CD14-positive monocyte (primary cell): ENCODE data around the gene PTCD2. TPM values are rescaled to one million over a fixed set of nuclear protein-coding genes. Genes with fewer than 3 reads are reported as not detected.

Source experiments
- DNase-seq, 3 donors: peaks; one replicate each; pipeline ENCODE4 v3.0.0-alpha.2; 2011 to 2022
- H2AFZ ChIP-seq: 2 replicates; pipeline ENCODE4 v1.6.0; 2012; ENCODE audit warnings: mild to moderate bottlenecking, low read depth, low read length, inconsistent platforms; ENCODE audit not compliant: insufficient read depth, poor library complexity, severe bottlenecking
- H3K27ac ChIP-seq, 2 donors: 1 replicate in 1 of 2; 2 replicates in 1 of 2; pipeline ENCODE4 v1.5.1; 2012 to 2013; ENCODE audit warnings: low read length in 2 of 2, control low read depth in 1 of 2, inconsistent platforms in 1 of 2, low read depth in 1 of 2, mild to moderate bottlenecking in 1 of 2
- H3K27me3 ChIP-seq, 2 donors: one replicate each; pipeline versions ENCODE4 v1.6.0 to v1.6.1; 2011 to 2013; ENCODE audit warnings: low read length in 2 of 2; ENCODE audit not compliant: control insufficient read depth in 2 of 2, insufficient read depth in 2 of 2
- H3K36me3 ChIP-seq, 2 donors: replicated peaks in 1 of 2; 1 replicate in 1 of 2; 2 replicates in 1 of 2; pipeline versions ENCODE4 v1.5.1 to v1.6.1; 2012 to 2013; ENCODE audit warnings: low read length in 2 of 2, control low read depth in 1 of 2, inconsistent platforms in 1 of 2, mild to moderate bottlenecking in 1 of 2; ENCODE audit not compliant: insufficient read depth in 2 of 2, control insufficient read depth in 1 of 2
- H3K4me1 ChIP-seq, 2 donors: 1 replicate in 1 of 2; 2 replicates in 1 of 2; pipeline versions ENCODE4 v1.5.1 to v1.6.1; 2012 to 2013; ENCODE audit warnings: low read length in 2 of 2, control low read depth in 1 of 2, inconsistent platforms in 1 of 2, mild to moderate bottlenecking in 1 of 2, moderate library complexity in 1 of 2; ENCODE audit not compliant: insufficient read depth in 2 of 2, control insufficient read depth in 1 of 2
- H3K4me2 ChIP-seq: replicated peaks from 2 replicates; pipeline ENCODE3; 2012; ENCODE audit warnings: low read length, moderate library complexity, mild to moderate bottlenecking; ENCODE audit not compliant: poor library complexity, severe bottlenecking; ENCODE audit errors: extremely low read depth
- H3K4me3 ChIP-seq, 3 experiments: fragments of 200-600 bp in 1 of 3; sonication (generic) in 1 of 3; replicated peaks in 1 of 3; 1 replicate in 2 of 3; 2 replicates in 1 of 3; pipeline ENCODE4 v1.5.1; 2011 to 2013; ENCODE audit warnings: low read length in 3 of 3, mild to moderate bottlenecking in 3 of 3, control low read depth in 2 of 3, low read depth in 2 of 3, inconsistent platforms in 1 of 3, moderate library complexity in 1 of 3
- H3K79me2 ChIP-seq: 2 replicates; pipeline ENCODE4 v1.6.0; 2012; ENCODE audit warnings: mild to moderate bottlenecking, control low read depth, inconsistent platforms, low read length, moderate library complexity; ENCODE audit not compliant: insufficient read depth
- H3K9ac ChIP-seq: 2 replicates; pipeline ENCODE4 v1.6.0; 2017; ENCODE audit warnings: low read length, mild to moderate bottlenecking; ENCODE audit not compliant: insufficient read depth, poor library complexity, severe bottlenecking
- H3K9me3 ChIP-seq, 2 donors: replicated peaks in 1 of 2; 1 replicate in 1 of 2; 2 replicates in 1 of 2; pipeline versions ENCODE4 v1.5.1 to v1.6.1; 2012 to 2013; ENCODE audit warnings: low read length in 2 of 2, control low read depth in 1 of 2; ENCODE audit not compliant: control insufficient read depth in 1 of 2, insufficient read depth in 1 of 2
- H4K20me1 ChIP-seq: 2 replicates; pipeline ENCODE4 v1.6.0; 2012; ENCODE audit warnings: mild to moderate bottlenecking, low read length, control low read depth, moderate library complexity; ENCODE audit not compliant: insufficient read depth
- H3K27ac Mint-ChIP-seq, 7 donors: one replicate each; pipeline ENCODE4 v1.8.0; 2020; ENCODE audit warnings: mild to moderate bottlenecking in 7 of 7, mixed read lengths in 7 of 7, moderate library complexity in 6 of 7, inconsistent platforms in 2 of 7
- H3K27me3 Mint-ChIP-seq, 3 donors: one replicate each; pipeline ENCODE4 v1.8.0; 2021 to 2022; ENCODE audit warnings: low read depth in 3 of 3, mild to moderate bottlenecking in 3 of 3, mixed read lengths in 3 of 3, moderate library complexity in 3 of 3, inconsistent platforms in 1 of 3
- H3K36me3 Mint-ChIP-seq, 2 donors: one replicate each; pipeline ENCODE4 v1.8.0; 2020; ENCODE audit warnings: mixed read lengths in 2 of 2, inconsistent platforms in 1 of 2, mild to moderate bottlenecking in 1 of 2
- H3K4me1 Mint-ChIP-seq: one replicate; pipeline ENCODE4 v1.8.0; 2020; ENCODE audit warnings: mild to moderate bottlenecking, mixed read lengths
- H3K4me3 Mint-ChIP-seq, 2 donors: one replicate each; pipeline ENCODE4 v1.8.0; 2020; ENCODE audit warnings: mild to moderate bottlenecking in 2 of 2, mixed read lengths in 2 of 2, moderate library complexity in 1 of 2
- H3K9me3 Mint-ChIP-seq, 7 donors: one replicate each; pipeline ENCODE4 v1.8.0; 2020 to 2022; ENCODE audit warnings: mixed read lengths in 7 of 7, mild to moderate bottlenecking in 6 of 7, moderate library complexity in 6 of 7, inconsistent platforms in 2 of 7
- CTCF ChIP-seq: fragments of 200-600 bp; IDR thresholded peaks from one replicate; pipeline ENCODE4 v1.8.0; 2022; ENCODE audit warnings: antibody characterized with exemption, mild to moderate bottlenecking
- WGBS: methylation state at CpG from one replicate; pipeline ENCODE4 v1.1.5; 2013; ENCODE audit warnings: missing lambda C conversion rate; ENCODE audit not compliant: insufficient coverage; 5-methylcytosine and 5-hydroxymethylcytosine counted together
- intact Hi-C, 2 donors: fragments of 100-400 bp; cut with micrococcal nuclease; formaldehyde crosslinking; loops; one replicate each; pipeline versions ENCODE4 v1.15.0 to v1.15.1; 2023
- polyA plus RNA-seq, 3 donors: library from polyadenylated mRNA; depleted of rRNA in 1 of 3; unstranded in 2 of 3; stranded (reverse) in 1 of 3; fragments of 300-500 nt in 2 of 3; fragments of >200 nt in 1 of 3; fragmentation: Illumina TruSeq in 2 of 3; gene quantifications; 1 replicate in 2 of 3; 2 replicates in 1 of 3; pipeline ENCODE4 v1.2.3, GENCODE V29; 2012 to 2021

The PTCD2 gene
- polyA plus RNA-seq, 3 donors, result 1.6 to 2.2 (median 1.8) TPM

GRCh38 chr5:72326306-72326649 is 6.1 kb downstream of the PTCD2 start:
- DNase-seq, result no peak
- no peaks in the 10 kb centered on the region for H3K27me3 Mint-ChIP-seq
- Histone ChIP-seq H3K27ac (no peak overlapping the region), H3K9ac (no peak overlapping the region), H3K9me3 (no peaks in the 10 kb centered on the region), H3K27me3 (no peaks in the 10 kb centered on the region), H3K36me3 (peaks cover 15 to 68% of the 10 kb centered on the region in 2 donors), H2AFZ (no peak overlapping the region), H3K4me2 (no peak overlapping the region), H3K79me2 (no peaks in the 10 kb centered on the region), H3K4me3 (no peak overlapping the region), H3K4me1 (peaks cover 0 to under 1% of the 10 kb centered on the region in 2 donors), H4K20me1 (no peaks in the 10 kb centered on the region)
- peaks cover 48 to 59% of the 10 kb centered on the region in 2 donors for H3K36me3 Mint-ChIP-seq
- WGBS, result no CpG with 5 or more reads among the region's 2 CpGs
- intact Hi-C loops, result no loop called here
- H3K27ac Mint-ChIP-seq, result no peak overlapping the region
- H3K9me3 Mint-ChIP-seq, result no peaks in the 10 kb centered on the region
- H3K4me3 Mint-ChIP-seq, result no peak overlapping the region
- TF ChIP-seq CTCF, result no peak
- no peaks in the 10 kb centered on the region for H3K4me1 Mint-ChIP-seq

- Histone ChIP-seq H4K20me1 (no peaks in the 10 kb centered on the region), H3K36me3 (peaks cover 19 to 73% of the 10 kb centered on the region in 2 donors), H3K4me1 (no peaks in the 10 kb centered on the region), H3K79me2 (no peaks in the 10 kb centered on the region), H3K9me3 (no peaks in the 10 kb centered on the region), H3K9ac (no peak overlapping the region), H3K4me3 (no peak overlapping the region), H3K27me3 (no peaks in the 10 kb centered on the region), H3K4me2 (no peak overlapping the region), H2AFZ (no peak overlapping the region), H3K27ac (no peak overlapping the region)
- intact Hi-C loops, result no loop called here
- no peaks in the 10 kb centered on the region for H3K27me3 Mint-ChIP-seq
- H3K27ac Mint-ChIP-seq, result no peak overlapping the region
- DNase-seq, result no peak
- H3K4me1 Mint-ChIP-seq, result no peaks in the 10 kb centered on the region
- H3K4me3 Mint-ChIP-seq, result no peak overlapping the region
- peaks cover 53 to 65% of the 10 kb centered on the region in 2 donors for H3K36me3 Mint-ChIP-seq
- no peak for TF ChIP-seq CTCF
- H3K9me3 Mint-ChIP-seq, result no peaks in the 10 kb centered on the region
Observed at GRCh38 chr5:72328172-72328571, 8.0 kb downstream of the PTCD2 start.
